ENCODE measurements around the gene CLEC10A.

DNA sequence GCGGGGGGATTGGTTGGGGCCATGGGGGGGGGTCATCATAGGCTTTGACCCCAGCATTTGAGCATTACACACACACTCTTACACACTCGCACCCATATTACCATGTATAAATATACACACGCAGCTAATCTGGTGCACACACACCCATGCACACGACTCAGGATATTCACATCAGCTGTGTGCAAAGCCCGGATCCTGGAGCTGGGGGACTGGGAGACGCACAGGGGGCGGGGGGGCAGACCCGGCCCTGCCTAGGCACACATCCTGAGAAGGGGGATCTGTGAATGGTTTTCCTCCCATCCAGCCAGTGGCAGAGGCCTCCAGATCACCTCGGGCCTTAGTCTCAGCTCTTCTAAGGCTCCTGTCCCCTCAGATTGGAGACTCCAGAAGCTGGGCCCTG lies 28.9 kb upstream of the CLEC10A start:
- no peak for TF ChIP-seq POLR2A (IDR thresholded peaks at IDR 0.05)
- TF ChIP-seq, protein P1, sequence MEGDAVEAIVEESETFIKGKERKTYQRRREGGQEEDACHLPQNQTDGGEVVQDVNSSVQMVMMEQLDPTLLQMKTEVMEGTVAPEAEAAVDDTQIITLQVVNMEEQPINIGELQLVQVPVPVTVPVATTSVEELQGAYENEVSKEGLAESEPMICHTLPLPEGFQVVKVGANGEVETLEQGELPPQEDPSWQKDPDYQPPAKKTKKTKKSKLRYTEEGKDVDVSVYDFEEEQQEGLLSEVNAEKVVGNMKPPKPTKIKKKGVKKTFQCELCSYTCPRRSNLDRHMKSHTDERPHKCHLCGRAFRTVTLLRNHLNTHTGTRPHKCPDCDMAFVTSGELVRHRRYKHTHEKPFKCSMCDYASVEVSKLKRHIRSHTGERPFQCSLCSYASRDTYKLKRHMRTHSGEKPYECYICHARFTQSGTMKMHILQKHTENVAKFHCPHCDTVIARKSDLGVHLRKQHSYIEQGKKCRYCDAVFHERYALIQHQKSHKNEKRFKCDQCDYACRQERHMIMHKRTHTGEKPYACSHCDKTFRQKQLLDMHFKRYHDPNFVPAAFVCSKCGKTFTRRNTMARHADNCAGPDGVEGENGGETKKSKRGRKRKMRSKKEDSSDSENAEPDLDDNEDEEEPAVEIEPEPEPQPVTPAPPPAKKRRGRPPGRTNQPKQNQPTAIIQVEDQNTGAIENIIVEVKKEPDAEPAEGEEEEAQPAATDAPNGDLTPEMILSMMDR (IDR thresholded peaks at IDR 0.05): no peak
